ACC112 (cell line): ENCODE results near the gene IRX5.

ENCODE experiments used
- H2AFZ ChIP-seq: fragments of 200-600 bp; sonication (generic); one replicate; pipeline ENCODE4 v1.6.0; 2017; ENCODE audit warnings: antibody characterized with exemption, low read length; ENCODE audit not compliant: unreplicated experiment
- H3K27ac ChIP-seq: fragments of 200-600 bp; sonication (generic); 2 replicates; pipeline ENCODE4 v1.5.1; 2014; ENCODE audit warnings: low read depth, mild to moderate bottlenecking, antibody characterized with exemption, low read length, moderate library complexity
- H3K27me3 ChIP-seq: fragments of 200-600 bp; sonication (generic); 2 replicates; pipeline ENCODE4 v1.6.1; 2014; ENCODE audit warnings: mild to moderate bottlenecking, antibody characterized with exemption, low read length, moderate library complexity, mixed read lengths; ENCODE audit not compliant: insufficient read depth
- H3K36me3 ChIP-seq: fragments of 200-600 bp; sonication (generic); 2 replicates; pipeline ENCODE4 v1.6.1; 2016; ENCODE audit warnings: mild to moderate bottlenecking, antibody characterized with exemption, low read length, moderate library complexity, mixed read lengths; ENCODE audit not compliant: insufficient read depth
- H3K4me1 ChIP-seq: fragments of 200-600 bp; sonication (generic); one replicate; pipeline ENCODE4 v1.6.1; 2016; ENCODE audit warnings: low read length, mixed read lengths; ENCODE audit not compliant: insufficient read depth, unreplicated experiment, control insufficient read depth
- H3K4me3 ChIP-seq: fragments of 200-600 bp; sonication (generic); 2 replicates; pipeline ENCODE4 v1.5.1; 2014; ENCODE audit warnings: mild to moderate bottlenecking, low read depth, low read length
- H3K79me2 ChIP-seq: fragments of 200-600 bp; sonication (generic); one replicate; pipeline ENCODE4 v1.6.0; 2016; ENCODE audit warnings: low read length; ENCODE audit not compliant: control insufficient read depth, unreplicated experiment, insufficient read depth

IRX5 gene

GRCh38 chr16:54952195-54952594 lies 21.5 kb downstream of the IRX5 start:
- H3K27me3 ChIP-seq: peaks cover 16% of the 10 kb centered on the region
- H3K79me2 ChIP-seq: no peaks in the 10 kb centered on the region
- no peaks in the 10 kb centered on the region for H3K4me1 ChIP-seq
- no peak overlapping the region for H2AFZ ChIP-seq
- no peaks in the 10 kb centered on the region for H3K36me3 ChIP-seq
- H3K4me3 ChIP-seq: no peak overlapping the region
- no peak overlapping the region for H3K27ac ChIP-seq

DNA sequence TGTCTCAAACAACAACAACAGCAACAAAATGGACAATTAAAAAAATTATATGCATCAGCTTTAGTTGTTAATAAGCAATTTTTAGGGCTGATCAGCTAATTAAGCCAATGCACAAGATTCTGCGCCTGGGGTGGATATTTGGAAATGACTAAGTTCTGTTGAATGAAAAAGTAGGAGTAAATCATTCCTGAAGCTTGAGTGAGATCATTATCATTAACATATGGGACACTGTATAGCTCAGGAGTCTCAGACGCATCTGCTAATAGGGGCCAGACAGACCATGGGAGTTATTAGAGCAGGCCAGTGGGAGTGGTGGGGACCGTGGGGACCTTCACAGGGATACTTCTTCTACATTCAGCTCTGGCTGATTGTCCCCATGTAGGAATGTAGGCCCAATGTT lies 22.8 kb downstream of the IRX5 start:
- no peaks in the 10 kb centered on the region for H3K4me1 ChIP-seq
- no peak overlapping the region for H3K27ac ChIP-seq
- H2AFZ ChIP-seq: no peak overlapping the region
- no peak overlapping the region for H3K4me3 ChIP-seq
- H3K36me3 ChIP-seq: no peaks in the 10 kb centered on the region
- no peaks in the 10 kb centered on the region for H3K79me2 ChIP-seq
- H3K27me3 ChIP-seq: peaks cover 15% of the 10 kb centered on the region

DNA sequence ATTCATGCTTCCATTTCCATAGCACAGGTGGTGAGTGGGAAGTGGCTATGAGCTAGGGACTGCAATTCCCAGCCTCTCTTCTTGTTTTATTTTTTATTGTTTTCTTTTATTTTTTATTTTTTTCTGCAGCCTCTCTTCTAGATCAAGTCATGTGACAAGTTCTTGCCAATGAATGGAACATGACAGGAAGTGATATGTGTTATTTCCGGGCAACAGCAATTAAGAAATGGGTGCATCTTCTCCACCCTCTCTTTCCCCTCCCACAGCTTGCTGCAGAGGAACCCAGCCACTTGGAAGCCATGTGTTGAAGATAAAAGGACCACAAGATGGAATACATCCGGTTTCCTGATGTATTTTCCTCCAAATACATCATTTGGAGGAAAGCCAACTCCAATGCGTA lies 23.6 kb downstream of the IRX5 start:
- Histone ChIP-seq H3K36me3 (no peaks in the 10 kb centered on the region), H3K4me3 (no peak overlapping the region), H3K27me3 (peaks cover 8% of the 10 kb centered on the region), H2AFZ (no peak overlapping the region), H3K27ac (no peak overlapping the region), H3K4me1 (no peaks in the 10 kb centered on the region), H3K79me2 (no peaks in the 10 kb centered on the region)

- Histone ChIP-seq H3K27ac (no peak overlapping the region), H3K4me1 (no peaks in the 10 kb centered on the region)
Measured at GRCh38 chr16:54955757-54956156, 25.1 kb downstream of the IRX5 start.

GRCh38 chr16:54957403-54958166 lies 26.9 kb downstream of the IRX5 start:
- no peak overlapping the region for H2AFZ ChIP-seq
- H3K4me3 ChIP-seq: no peak overlapping the region
- H3K27me3 ChIP-seq: no peaks in the 10 kb centered on the region; the same call in 1 of the 2 replicates
- H3K27ac ChIP-seq: no peak overlapping the region
- H3K79me2 ChIP-seq: no peaks in the 10 kb centered on the region
- no peaks in the 10 kb centered on the region for H3K36me3 ChIP-seq
- H3K4me1 ChIP-seq: no peaks in the 10 kb centered on the region

More at GRCh38 chr16:54955757-54956156, 25.1 kb downstream of the IRX5 start:
- Histone ChIP-seq H3K27me3 (peaks cover 1% of the 10 kb centered on the region; the same call in 1 of the 2 replicates), H2AFZ (no peak overlapping the region), H3K79me2 (no peaks in the 10 kb centered on the region), H3K36me3 (no peaks in the 10 kb centered on the region), H3K4me3 (no peak overlapping the region)

GRCh38 chr16:54962045-54962444 lies 31.4 kb downstream of the IRX5 start:
- Histone ChIP-seq H3K79me2 (no peaks in the 10 kb centered on the region), H3K4me1 (no peaks in the 10 kb centered on the region), H3K27me3 (no peaks in the 10 kb centered on the region; the same call in 1 of the 2 replicates), H3K36me3 (no peaks in the 10 kb centered on the region), H2AFZ (no peak overlapping the region), H3K4me3 (no peak overlapping the region), H3K27ac (no peak overlapping the region)

DNA sequence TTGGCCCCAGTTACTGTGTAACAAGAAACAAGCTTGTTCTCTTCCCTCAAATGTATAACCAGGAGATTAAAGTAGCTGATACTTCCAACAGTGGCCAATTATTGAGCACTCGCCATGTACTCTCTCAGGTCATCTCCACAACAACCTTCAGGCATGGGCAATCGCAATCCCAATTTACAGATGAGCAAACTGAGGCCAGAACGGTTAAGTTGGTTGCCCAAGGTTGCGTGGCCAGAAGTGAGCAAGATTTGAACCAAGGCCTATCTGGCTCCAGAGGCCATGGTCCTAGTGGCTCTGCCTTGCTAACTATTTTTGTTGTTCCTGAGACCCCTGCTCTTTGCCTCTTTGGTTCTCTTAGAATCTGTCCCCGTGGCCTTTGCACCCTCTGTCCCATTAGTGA lies 33.6 kb downstream of the IRX5 start:
- Histone ChIP-seq H3K27ac (no peak overlapping the region), H3K27me3 (no peaks in the 10 kb centered on the region; the same call in 1 of the 2 replicates), H3K79me2 (no peaks in the 10 kb centered on the region), H3K4me1 (no peaks in the 10 kb centered on the region), H2AFZ (no peak overlapping the region), H3K36me3 (no peaks in the 10 kb centered on the region), H3K4me3 (no peak overlapping the region)

GRCh38 chr16:54965464-54965863 lies 34.8 kb downstream of the IRX5 start:
- Histone ChIP-seq H3K4me3 (no peak overlapping the region), H3K27me3 (peaks cover 6% of the 10 kb centered on the region; the same call in 1 of the 2 replicates), H3K79me2 (no peaks in the 10 kb centered on the region), H2AFZ (no peak overlapping the region), H3K4me1 (no peaks in the 10 kb centered on the region), H3K36me3 (no peaks in the 10 kb centered on the region), H3K27ac (no peak overlapping the region)

DNA sequence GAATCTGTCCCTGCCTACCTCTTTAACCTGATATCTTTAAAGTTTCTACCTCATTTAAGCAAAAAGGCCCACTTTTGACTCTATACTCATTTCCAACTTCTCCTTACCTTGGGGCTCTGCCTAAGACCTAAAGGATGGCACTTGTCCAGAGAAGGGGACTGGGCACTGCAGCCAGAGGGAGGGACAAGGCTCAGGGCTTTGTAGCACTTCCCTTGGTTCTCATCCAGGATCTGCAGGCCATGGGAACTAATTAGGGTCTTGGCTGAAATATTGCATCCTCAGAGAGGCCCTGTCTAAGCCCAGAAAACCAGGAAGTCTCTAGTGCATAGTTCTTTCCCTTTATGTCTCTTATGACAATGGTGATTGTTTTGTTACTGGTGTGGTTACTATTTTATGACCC lies 37.3 kb downstream of the IRX5 start:
- Histone ChIP-seq H2AFZ (no peak overlapping the region), H3K4me1 (no peaks in the 10 kb centered on the region), H3K79me2 (no peaks in the 10 kb centered on the region), H3K36me3 (no peaks in the 10 kb centered on the region), H3K27ac (no peak overlapping the region), H3K27me3 (peaks cover 8% of the 10 kb centered on the region; the same call in 1 of the 2 replicates), H3K4me3 (no peak overlapping the region)

GRCh38 chr16:54968784-54969183 lies 38.1 kb downstream of the IRX5 start:
- no peak overlapping the region for H2AFZ ChIP-seq

DNA sequence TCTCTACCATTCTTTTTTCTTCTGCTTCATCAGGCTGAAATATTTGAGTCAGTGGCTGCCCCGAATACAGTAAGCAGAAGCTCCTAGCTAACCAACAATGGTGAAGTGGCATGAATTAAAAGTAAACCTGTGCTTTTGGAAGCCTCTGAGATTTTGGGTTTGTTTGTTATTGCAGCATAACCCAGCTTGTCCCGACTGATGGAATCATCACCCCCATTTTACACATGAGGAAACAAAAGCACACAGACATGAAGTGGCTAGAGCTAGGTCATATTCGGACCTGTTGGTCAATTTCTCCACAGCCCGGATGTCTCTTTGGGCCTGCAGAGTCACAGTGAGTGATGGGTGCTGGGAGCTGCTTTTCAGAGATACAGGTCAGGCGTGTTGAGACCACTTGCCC lies 39.4 kb downstream of the IRX5 start:
- Histone ChIP-seq H3K4me3 (no peak overlapping the region), H3K27me3 (peaks cover 17% of the 10 kb centered on the region), H2AFZ (no peak overlapping the region), H3K27ac (no peak overlapping the region), H3K4me1 (no peaks in the 10 kb centered on the region), H3K36me3 (no peaks in the 10 kb centered on the region), H3K79me2 (no peaks in the 10 kb centered on the region)

More at GRCh38 chr16:54968784-54969183, 38.1 kb downstream of the IRX5 start:
- Histone ChIP-seq H3K79me2 (no peaks in the 10 kb centered on the region), H3K4me3 (no peak overlapping the region), H3K4me1 (no peaks in the 10 kb centered on the region), H3K36me3 (no peaks in the 10 kb centered on the region), H3K27ac (no peak overlapping the region), H3K27me3 (peaks cover 8% of the 10 kb centered on the region)
